Measurements from ENCODE around the gene YIPF3. TPM values are rescaled to one million over a fixed set of nuclear protein-coding genes. Genes with fewer than 3 reads are reported as not detected.
"Not testable (repeated sequence)": the region's sequence is repeated elsewhere in the genome, so short reads cannot be mapped to it uniquely, and the experiment has no call there.

The YIPF3 gene
- total RNA-seq, 1 donor from 2014 or later: 103 TPM

- no peak overlapping the region for H3K27ac ChIP-seq
- no peak overlapping the region for H3K4me3 ChIP-seq
- DNase-seq (no peak), ATAC-seq (no peak)
- H3K36me3 ChIP-seq: no peaks in the 10 kb centered on the region
- peaks cover 10% of the 10 kb centered on the region for H3K27me3 ChIP-seq (ENCODE audit: low read depth)
- TF ChIP-seq CTCF (IDR thresholded peaks at IDR 0.05): no peak
- intact Hi-C loops (cut with DNase I): no loop called here
- H3K4me1 ChIP-seq: no peaks in the 10 kb centered on the region
- H3K9me3 ChIP-seq: no peaks in the 10 kb centered on the region
Observed at GRCh38 chr6:43471399-43471798, 45.3 kb downstream of the YIPF3 start.

GRCh38 chr6:43469947-43470346 lies 46.8 kb downstream of the YIPF3 start:
- no peak overlapping the region for H3K4me3 ChIP-seq
- no peak overlapping the region for H3K27ac ChIP-seq
- no peak for TF ChIP-seq CTCF (IDR thresholded peaks at IDR 0.05)
- no peak for DNase-seq
- intact Hi-C loops (cut with DNase I): no loop called here
- no peaks in the 10 kb centered on the region for H3K36me3 ChIP-seq
- peaks cover 14% of the 10 kb centered on the region for H3K27me3 ChIP-seq (ENCODE audit: low read depth)
- no peak for ATAC-seq
- no peaks in the 10 kb centered on the region for H3K4me1 ChIP-seq
- no peaks in the 10 kb centered on the region for H3K9me3 ChIP-seq

GRCh38 chr6:43468748-43469681 lies 47.7 kb downstream of the YIPF3 start:
- TF ChIP-seq CTCF (IDR thresholded peaks at IDR 0.05): no peak
- Histone ChIP-seq H3K27ac (no peak overlapping the region), H3K4me1 (no peaks in the 10 kb centered on the region), H3K27me3 (ENCODE audit: low read depth) (peaks cover 14% of the 10 kb centered on the region), H3K36me3 (no peaks in the 10 kb centered on the region), H3K4me3 (no peak overlapping the region), H3K9me3 (no peaks in the 10 kb centered on the region)
- DNase-seq: no peak
- no peak for ATAC-seq
- intact Hi-C loops (cut with DNase I): no loop called here

DNA sequence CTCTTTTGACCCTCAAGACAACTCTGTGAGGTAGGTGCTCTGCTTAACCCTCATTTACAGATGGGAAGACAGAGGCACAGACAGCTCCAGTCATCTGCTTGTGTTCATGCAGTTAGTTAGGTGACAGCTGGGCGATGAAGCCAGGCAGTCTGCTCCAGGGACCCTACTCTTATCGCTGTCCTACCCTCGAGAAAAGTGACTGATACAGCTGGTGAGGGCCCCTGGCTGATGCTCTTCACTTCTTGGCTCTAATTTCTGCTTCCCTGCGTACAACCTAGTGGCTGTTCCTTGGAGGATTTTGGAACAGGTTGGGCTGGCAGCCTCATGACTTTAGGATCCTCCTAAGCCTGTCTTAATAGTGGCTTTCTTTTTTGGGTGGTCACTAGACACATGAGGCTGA lies 48.5 kb downstream of the YIPF3 start:
- H3K9me3 ChIP-seq: no peaks in the 10 kb centered on the region
- no peak for TF ChIP-seq CTCF (IDR thresholded peaks at IDR 0.05)
- no peaks in the 10 kb centered on the region for H3K36me3 ChIP-seq
- intact Hi-C loops (cut with DNase I): no loop called here
- no peaks in the 10 kb centered on the region for H3K4me1 ChIP-seq
- ATAC-seq (no peak), DNase-seq (no peak)
- no peak overlapping the region for H3K4me3 ChIP-seq
- H3K27ac ChIP-seq: no peak overlapping the region
- H3K27me3 ChIP-seq (ENCODE audit: low read depth): peaks cover 20% of the 10 kb centered on the region

- no peak for TF ChIP-seq CTCF (IDR thresholded peaks at IDR 0.05)
- ATAC-seq: no peak
- DNase-seq: no peak
- peaks cover 25% of the 10 kb centered on the region for H3K27me3 ChIP-seq (ENCODE audit: low read depth)
- intact Hi-C loops (cut with DNase I): no loop called here
- H3K4me1 ChIP-seq: no peaks in the 10 kb centered on the region
- no peak overlapping the region for H3K4me3 ChIP-seq
- H3K9me3 ChIP-seq: no peaks in the 10 kb centered on the region
- H3K27ac ChIP-seq: no peak overlapping the region
- no peaks in the 10 kb centered on the region for H3K36me3 ChIP-seq
Observed at GRCh38 chr6:43467752-43468151, 49.0 kb downstream of the YIPF3 start.

GRCh38 chr6:43467265-43467664 lies 49.5 kb downstream of the YIPF3 start:
- H3K9me3 ChIP-seq; ATAC-seq; H3K36me3 ChIP-seq; DNase-seq; H3K27ac ChIP-seq; H3K4me3 ChIP-seq; H3K4me1 ChIP-seq; intact Hi-C loops (cut with DNase I): not testable (repeated sequence)
- peaks cover 28% of the 10 kb centered on the region for H3K27me3 ChIP-seq (ENCODE audit: low read depth)

Measured in lower lobe of right lung (tissue), 2 donors.